Activated CD4-positive, alpha-beta T cell treated with anti-CD3 and anti-CD28 coated beads, Interleukin-2, amount 10 ng/mL, durations not matched to agents 7 days and 5 days (primary cell): ENCODE measurements around the gene PLEKHM2. TPM values are rescaled to one million over a fixed set of nuclear protein-coding genes. Genes with fewer than 3 reads are reported as not detected.
"Not testable (repeated sequence)": the region's sequence is repeated elsewhere in the genome, so short reads cannot be mapped to it uniquely, and the experiment has no call there.

Experiments used
- CTCF ChIA-PET: fragments of 350-600 bp; sonication (Branson Sonifier 250); formaldehyde crosslinking; loops from one replicate; lab custom pipeline; 2021; ENCODE audit warnings: antibody characterized with exemption; lab: Charles Lee
- POLR2A ChIA-PET: fragments of 350-600 bp; sonication (Branson Sonifier 250); formaldehyde crosslinking; loops from one replicate; lab custom pipeline; 2021; ENCODE audit warnings: antibody characterized with exemption; lab: Charles Lee
- DNase-seq: peaks from one replicate; pipeline ENCODE4 v3.0.0-alpha.2; 2020
- H3K27ac Mint-ChIP-seq: one replicate; pipeline ENCODE4 v1.8.0; 2021; ENCODE audit warnings: mild to moderate bottlenecking, moderate library complexity, mixed read lengths
- H3K27me3 Mint-ChIP-seq: one replicate; pipeline ENCODE4 v1.8.0; 2021; ENCODE audit warnings: mixed read lengths
- H3K36me3 Mint-ChIP-seq: one replicate; pipeline ENCODE4 v1.8.0; 2021; ENCODE audit warnings: low read depth, mixed read lengths
- H3K4me1 Mint-ChIP-seq: one replicate; pipeline ENCODE4 v1.8.0; 2021; ENCODE audit warnings: mixed read lengths
- H3K4me3 Mint-ChIP-seq: one replicate; pipeline ENCODE4 v1.8.0; 2021; ENCODE audit warnings: mild to moderate bottlenecking, moderate library complexity, mixed read lengths
- H3K9me3 Mint-ChIP-seq: one replicate; pipeline ENCODE4 v1.8.0; 2021; ENCODE audit warnings: mixed read lengths
- total RNA-seq, 2 experiments: library from RNA; stranded (reverse); gene quantifications; one replicate each; pipeline ENCODE4 v1.2.3, GENCODE V29; 2021

The PLEKHM2 gene, protein sequence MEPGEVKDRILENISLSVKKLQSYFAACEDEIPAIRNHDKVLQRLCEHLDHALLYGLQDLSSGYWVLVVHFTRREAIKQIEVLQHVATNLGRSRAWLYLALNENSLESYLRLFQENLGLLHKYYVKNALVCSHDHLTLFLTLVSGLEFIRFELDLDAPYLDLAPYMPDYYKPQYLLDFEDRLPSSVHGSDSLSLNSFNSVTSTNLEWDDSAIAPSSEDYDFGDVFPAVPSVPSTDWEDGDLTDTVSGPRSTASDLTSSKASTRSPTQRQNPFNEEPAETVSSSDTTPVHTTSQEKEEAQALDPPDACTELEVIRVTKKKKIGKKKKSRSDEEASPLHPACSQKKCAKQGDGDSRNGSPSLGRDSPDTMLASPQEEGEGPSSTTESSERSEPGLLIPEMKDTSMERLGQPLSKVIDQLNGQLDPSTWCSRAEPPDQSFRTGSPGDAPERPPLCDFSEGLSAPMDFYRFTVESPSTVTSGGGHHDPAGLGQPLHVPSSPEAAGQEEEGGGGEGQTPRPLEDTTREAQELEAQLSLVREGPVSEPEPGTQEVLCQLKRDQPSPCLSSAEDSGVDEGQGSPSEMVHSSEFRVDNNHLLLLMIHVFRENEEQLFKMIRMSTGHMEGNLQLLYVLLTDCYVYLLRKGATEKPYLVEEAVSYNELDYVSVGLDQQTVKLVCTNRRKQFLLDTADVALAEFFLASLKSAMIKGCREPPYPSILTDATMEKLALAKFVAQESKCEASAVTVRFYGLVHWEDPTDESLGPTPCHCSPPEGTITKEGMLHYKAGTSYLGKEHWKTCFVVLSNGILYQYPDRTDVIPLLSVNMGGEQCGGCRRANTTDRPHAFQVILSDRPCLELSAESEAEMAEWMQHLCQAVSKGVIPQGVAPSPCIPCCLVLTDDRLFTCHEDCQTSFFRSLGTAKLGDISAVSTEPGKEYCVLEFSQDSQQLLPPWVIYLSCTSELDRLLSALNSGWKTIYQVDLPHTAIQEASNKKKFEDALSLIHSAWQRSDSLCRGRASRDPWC
- 10 to 100 TPM; 52.7 to 56.0 TPM for total RNA-seq

DNA sequence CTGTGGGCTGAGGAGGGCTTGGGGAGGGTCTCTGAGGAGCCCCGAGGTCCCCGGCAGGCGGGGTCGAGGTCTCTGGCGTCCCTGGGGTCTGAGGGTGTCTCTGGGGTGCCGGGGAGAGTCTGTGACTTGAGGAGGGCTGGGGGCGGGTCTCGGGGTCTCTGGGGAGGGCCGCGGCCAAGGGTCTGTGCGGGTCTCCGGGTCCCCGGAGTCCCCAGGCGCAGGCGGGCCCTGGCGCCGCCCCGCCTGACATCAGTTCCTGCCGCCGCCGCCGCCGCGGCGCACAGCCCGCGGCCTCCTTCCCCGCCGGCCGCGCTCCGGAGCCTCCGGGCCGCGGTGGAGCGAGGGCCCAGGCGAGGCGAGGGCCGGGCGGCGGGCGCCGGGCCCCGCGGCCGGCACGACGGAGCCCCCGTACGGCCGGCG lies at the start of gene PLEKHM2:
TSS of gene PLEKHM2 (plus strand) at position 279 of the 420 bp plus-strand sequence. CDS start 239 bp downstream, outside the sequence.
- Mint-ChIP-seq H3K27me3 (no peaks in the 10 kb centered on the region), H3K27ac (peak within 1 kb of the TSS; percentile 91), H3K4me3 (peak within 1 kb of the TSS; percentile 85), H3K36me3 (peaks cover 11% of the 10 kb centered on the region), H3K9me3 (peaks cover 2% of the 10 kb centered on the region), H3K4me1 (peaks cover 47% of the 10 kb centered on the region)
- ChIA-PET CTCF (interaction anchor here (2.0 kb wide), 1 partner anchor 13 kb away, joined by 7 read pairs; no protein-coding TSS in a partner anchor), POLR2A (interaction anchor here (1.4 kb wide), 1 partner anchor 13 kb away, joined by 9 read pairs; no protein-coding TSS in a partner anchor)
- DNase-seq: peak; percentile 43

DNA sequence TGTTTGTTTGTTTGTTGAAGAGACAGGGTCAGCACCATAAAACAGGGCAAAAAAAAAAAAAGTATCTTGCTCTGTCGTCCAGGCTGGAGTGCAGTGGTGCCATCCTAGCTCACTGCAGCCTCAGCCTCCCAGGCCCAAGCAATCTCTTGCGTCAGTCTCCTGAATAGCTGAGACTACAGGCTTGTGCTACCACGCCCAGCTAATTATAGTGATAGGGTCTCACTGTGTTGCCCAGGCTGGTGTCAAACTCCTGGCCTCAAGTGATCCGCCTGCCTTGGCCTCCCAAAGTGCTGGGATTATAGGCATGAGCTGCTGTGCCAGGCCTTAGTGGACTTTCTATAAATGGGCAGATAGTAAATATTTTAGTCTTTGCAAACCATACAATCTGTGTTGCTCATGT lies 47.7 kb upstream of the PLEKHM2 start:
- POLR2A ChIA-PET: no interaction called here
- H3K27me3 Mint-ChIP-seq: no peaks in the 10 kb centered on the region
- H3K36me3 Mint-ChIP-seq: peaks cover 50% of the 10 kb centered on the region
- H3K4me3 Mint-ChIP-seq: no peak overlapping the region
- H3K9me3 Mint-ChIP-seq: no peaks in the 10 kb centered on the region
- DNase-seq: no peak
- CTCF ChIA-PET: interaction anchor here (0.6 to 1.2 kb wide), 5 partner anchors 17 to 83 kb away, joined by 3 to 4 read pairs (median 4); no protein-coding TSS in a partner anchor
- H3K4me1 Mint-ChIP-seq: peaks cover 3% of the 10 kb centered on the region
- H3K27ac Mint-ChIP-seq: no peak overlapping the region

DNA sequence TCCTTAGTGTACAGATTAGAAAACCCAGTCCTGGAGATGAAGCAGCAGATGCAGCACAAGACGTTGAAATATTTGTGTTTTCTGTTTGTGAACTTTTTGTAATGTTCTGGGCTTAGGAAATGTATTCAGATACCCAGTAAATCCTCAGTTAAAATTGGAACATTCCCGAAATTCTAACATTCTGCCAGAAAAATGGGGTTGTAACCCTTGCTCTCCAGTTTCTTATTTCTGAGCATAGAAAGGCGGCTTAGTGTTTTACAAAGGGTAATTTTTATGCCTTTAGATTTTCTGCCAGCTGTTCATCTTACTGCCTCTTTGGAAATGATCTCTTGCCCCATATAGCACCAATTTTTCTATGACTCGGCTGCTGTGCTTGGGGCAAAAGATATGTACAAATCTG lies 46.3 kb upstream of the PLEKHM2 start:
- H3K27ac Mint-ChIP-seq: no peak overlapping the region
- CTCF ChIA-PET: interaction anchor here (0.5 to 1.8 kb wide), 2 partner anchors 10 to 63 kb away, joined by 3 to 6 read pairs; no protein-coding TSS in a partner anchor
- H3K4me3 Mint-ChIP-seq: no peak overlapping the region
- POLR2A ChIA-PET: no interaction called here
- H3K36me3 Mint-ChIP-seq: peaks cover 50% of the 10 kb centered on the region
- no peaks in the 10 kb centered on the region for H3K27me3 Mint-ChIP-seq
- H3K4me1 Mint-ChIP-seq: peaks cover 3% of the 10 kb centered on the region
- no peak for DNase-seq
- H3K9me3 Mint-ChIP-seq: no peaks in the 10 kb centered on the region

DNA sequence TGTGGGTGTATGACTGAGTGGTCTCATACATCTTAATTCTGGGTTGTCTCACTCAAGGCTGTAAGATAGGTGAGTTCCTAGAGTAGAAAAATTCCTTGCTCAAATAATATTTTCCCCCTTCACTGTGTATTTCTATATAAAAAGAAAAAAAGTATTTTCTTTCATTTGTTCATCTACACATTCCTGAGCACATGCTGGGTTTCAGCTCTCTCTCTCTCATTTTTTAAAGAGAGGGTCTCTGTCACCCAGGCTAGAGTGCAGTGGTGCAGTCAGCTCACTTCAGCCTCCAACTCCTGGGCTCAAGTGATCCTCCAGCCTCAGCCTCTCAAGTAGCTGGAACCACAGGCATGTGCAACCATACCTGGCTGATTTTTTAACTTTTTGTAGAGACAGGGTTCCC lies 44.9 kb upstream of the PLEKHM2 start:
- peaks cover 51% of the 10 kb centered on the region for H3K36me3 Mint-ChIP-seq

DNA sequence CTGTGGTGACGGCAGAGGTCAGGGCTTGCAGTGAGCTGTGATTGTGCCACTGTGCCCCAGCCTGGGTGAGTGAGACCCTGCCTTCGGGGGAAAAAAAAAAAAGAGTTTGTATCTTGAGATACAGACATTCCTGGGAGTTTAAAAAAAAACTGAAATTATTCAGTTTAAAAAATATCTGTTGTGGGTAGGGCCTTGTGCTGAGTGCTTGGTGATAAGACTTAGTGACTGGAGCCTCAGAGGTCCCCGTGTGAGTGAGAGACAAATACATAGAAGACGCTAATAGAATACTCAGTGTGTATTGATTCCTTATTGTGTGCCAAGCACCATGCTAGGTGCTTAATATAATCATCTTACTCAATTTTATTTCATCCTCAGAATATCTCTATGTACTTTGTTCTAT lies 44.2 kb upstream of the PLEKHM2 start:
- Mint-ChIP-seq H3K4me1 (peaks cover 3% of the 10 kb centered on the region), H3K4me3 (no peak overlapping the region), H3K9me3 (no peaks in the 10 kb centered on the region), H3K36me3 (peaks cover 49% of the 10 kb centered on the region), H3K27me3 (no peaks in the 10 kb centered on the region), H3K27ac (no peak overlapping the region)
- POLR2A ChIA-PET: interaction anchor here (0.6 kb wide), 1 partner anchor 32 kb away, joined by 3 read pairs; no protein-coding TSS in a partner anchor
- CTCF ChIA-PET: interaction anchor here (0.6 kb wide), 1 partner anchor 182 kb away, joined by 3 read pairs; no protein-coding TSS in a partner anchor
- DNase-seq: no peak

More for the DNA sequence above, 44.9 kb upstream of the PLEKHM2 start:
- no peak overlapping the region for H3K27ac Mint-ChIP-seq
- H3K9me3 Mint-ChIP-seq: no peaks in the 10 kb centered on the region
- ChIA-PET POLR2A (interaction anchor here (0.6 kb wide), 1 partner anchor 32 kb away, joined by 3 read pairs; no protein-coding TSS in a partner anchor), CTCF (interaction anchor here (0.6 to 1.8 kb wide), 2 partner anchors 8 to 182 kb away, joined by 3 read pairs; no protein-coding TSS in a partner anchor)
- H3K4me1 Mint-ChIP-seq: peaks cover 3% of the 10 kb centered on the region
- H3K4me3 Mint-ChIP-seq: no peak overlapping the region
- no peak for DNase-seq
- H3K27me3 Mint-ChIP-seq: no peaks in the 10 kb centered on the region

DNA sequence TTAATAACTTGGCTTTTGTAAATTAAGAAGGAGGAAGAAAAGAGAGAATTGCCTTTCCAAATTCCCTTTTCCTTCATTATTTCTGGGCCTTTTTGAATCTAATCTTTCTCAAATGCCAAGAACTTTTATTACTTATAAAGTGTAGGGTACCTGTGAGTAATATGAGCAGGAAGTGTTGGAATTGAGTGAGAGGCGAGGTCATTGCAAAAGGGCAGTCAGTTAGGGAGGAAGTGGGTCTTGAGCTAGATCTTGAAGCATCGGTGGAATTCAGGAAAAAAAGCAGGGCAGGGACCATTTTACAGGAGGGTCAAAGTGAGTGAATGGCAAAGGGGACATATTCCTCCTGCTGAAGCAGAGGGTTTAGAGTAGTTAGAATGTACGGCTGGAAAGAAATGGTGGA lies 43.5 kb upstream of the PLEKHM2 start:
- no peak for DNase-seq
- no peaks in the 10 kb centered on the region for H3K9me3 Mint-ChIP-seq
- peaks cover 3% of the 10 kb centered on the region for H3K4me1 Mint-ChIP-seq
- peak overlapping the region; percentile 7 for H3K27ac Mint-ChIP-seq
- no peak overlapping the region for H3K4me3 Mint-ChIP-seq
- no peaks in the 10 kb centered on the region for H3K27me3 Mint-ChIP-seq
- CTCF ChIA-PET: no interaction called here
- POLR2A ChIA-PET: no interaction called here
- peaks cover 55% of the 10 kb centered on the region for H3K36me3 Mint-ChIP-seq

DNA sequence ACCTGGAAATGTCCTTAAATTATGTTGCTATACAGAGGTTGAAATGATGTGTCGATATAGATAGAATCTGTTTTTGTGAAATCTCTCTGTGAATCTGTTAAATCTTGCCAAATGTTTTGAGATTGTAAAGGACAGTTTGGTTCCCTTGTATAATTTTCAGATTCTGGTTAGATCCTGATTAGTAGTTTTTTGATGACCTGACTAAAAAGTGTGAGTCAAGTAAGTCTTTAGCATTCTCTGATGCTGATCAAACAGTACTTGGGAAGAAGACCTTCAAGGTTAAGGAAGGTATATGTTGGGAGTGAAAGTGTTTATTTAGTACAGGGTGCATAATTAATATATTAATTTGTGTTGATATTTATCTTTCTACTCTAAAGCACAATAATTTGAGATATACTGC lies 34.2 kb upstream of the PLEKHM2 start:
- Mint-ChIP-seq H3K27ac (no peak overlapping the region), H3K4me3 (no peak overlapping the region), H3K9me3 (no peaks in the 10 kb centered on the region), H3K36me3 (peaks cover 49% of the 10 kb centered on the region), H3K4me1 (peaks cover 1% of the 10 kb centered on the region), H3K27me3 (no peaks in the 10 kb centered on the region)
- DNase-seq: no peak
- POLR2A ChIA-PET: no interaction called here
- CTCF ChIA-PET: interaction anchor here (0.5 kb wide), 1 partner anchor 515 kb away, joined by 3 read pairs; no protein-coding TSS in a partner anchor

DNA sequence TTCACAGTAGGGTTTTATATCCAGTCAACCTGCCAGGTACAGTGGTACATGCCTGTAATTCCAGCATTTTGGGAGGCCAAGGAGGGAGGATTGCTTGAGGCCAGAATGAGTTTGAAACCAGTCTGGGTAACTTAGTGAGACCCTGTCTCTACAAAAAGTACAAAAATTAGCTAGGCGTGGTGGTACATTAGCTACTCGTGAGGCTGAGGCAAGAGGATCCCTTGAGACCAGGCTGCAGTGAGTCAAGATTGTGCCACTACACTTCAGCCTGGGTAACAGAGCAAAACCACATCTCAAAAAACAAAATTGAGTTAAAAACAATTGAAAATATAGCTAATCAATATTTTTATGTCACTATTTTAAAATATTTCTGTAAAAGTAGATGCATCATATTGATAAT lies 33.7 kb upstream of the PLEKHM2 start:
- Mint-ChIP-seq H3K9me3 (no peaks in the 10 kb centered on the region), H3K27me3 (no peaks in the 10 kb centered on the region), H3K27ac (no peak overlapping the region), H3K4me1 (peaks cover 1% of the 10 kb centered on the region), H3K36me3 (peaks cover 44% of the 10 kb centered on the region), H3K4me3 (no peak overlapping the region)
- CTCF ChIA-PET: interaction anchor here (0.5 kb wide), 1 partner anchor 515 kb away, joined by 3 read pairs; no protein-coding TSS in a partner anchor
- no peak for DNase-seq
- POLR2A ChIA-PET: no interaction called here

DNA sequence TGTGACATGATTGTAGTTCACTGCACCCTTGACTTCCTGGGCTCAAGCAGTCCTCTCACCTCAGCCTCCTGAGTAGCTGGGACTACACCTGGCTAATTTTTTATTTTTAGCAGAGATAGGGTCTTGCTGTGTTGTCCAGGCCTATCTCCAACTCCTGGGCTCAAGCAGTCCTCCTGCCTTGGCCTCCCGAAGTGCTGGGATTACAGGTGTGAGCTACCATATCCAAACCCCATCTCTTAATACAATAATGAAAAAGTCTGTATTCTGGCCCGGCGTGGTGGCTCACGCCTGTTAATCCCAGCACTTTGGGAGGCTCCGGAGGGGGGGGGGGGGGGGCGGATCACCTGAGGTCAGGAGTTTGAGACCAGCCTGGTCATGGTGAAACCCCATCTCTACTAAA lies 32.0 kb upstream of the PLEKHM2 start:
- H3K4me1 Mint-ChIP-seq, DNase-seq, H3K27me3 Mint-ChIP-seq, H3K4me3 Mint-ChIP-seq, H3K9me3 Mint-ChIP-seq, POLR2A ChIA-PET, H3K27ac Mint-ChIP-seq: not testable (repeated sequence)
- peaks cover 51% of the 10 kb centered on the region for H3K36me3 Mint-ChIP-seq
- CTCF ChIA-PET: interaction anchor here (1.9 kb wide), 1 partner anchor 49 kb away, joined by 6 read pairs; no protein-coding TSS in a partner anchor

DNA sequence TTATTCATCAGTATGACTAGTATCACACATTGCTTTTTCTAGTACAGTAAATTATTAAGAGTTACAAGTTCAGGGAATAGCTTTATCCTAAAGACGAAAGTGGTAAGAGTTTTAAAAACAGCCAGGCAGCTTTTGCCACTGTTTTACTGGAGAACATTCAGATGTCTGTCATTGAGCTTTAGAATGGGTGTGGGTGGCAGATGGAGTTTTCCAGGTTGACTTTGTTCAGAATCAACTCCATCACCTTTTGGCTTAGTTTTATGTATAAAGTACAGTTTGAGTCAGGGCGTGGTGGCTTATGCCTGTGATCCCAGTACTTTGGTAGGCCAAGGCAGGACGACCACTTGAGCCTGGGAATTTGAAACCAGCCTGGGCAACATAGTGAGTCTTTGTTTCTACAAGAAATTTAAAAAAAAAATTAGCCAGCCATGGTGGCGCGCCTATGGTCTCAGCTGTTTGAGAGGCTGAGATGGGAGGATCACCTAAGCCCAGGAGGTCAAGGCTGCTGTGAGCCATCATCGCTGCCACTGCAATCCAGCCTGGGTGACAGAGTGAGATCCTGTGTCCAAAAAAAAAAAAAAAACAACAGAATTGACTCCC lies 29.9 kb upstream of the PLEKHM2 start:
- Mint-ChIP-seq H3K27ac (no peak overlapping the region), H3K4me3 (no peak overlapping the region), H3K36me3 (peaks cover 47% of the 10 kb centered on the region), H3K27me3 (no peaks in the 10 kb centered on the region), H3K9me3 (no peaks in the 10 kb centered on the region), H3K4me1 (peaks cover 5% of the 10 kb centered on the region)
- DNase-seq: no peak
- POLR2A ChIA-PET: no interaction called here
- CTCF ChIA-PET: interaction anchor here (0.8 to 1.9 kb wide), 5 partner anchors 10 to 51 kb away, joined by 3 to 12 read pairs (median 4); no protein-coding TSS in a partner anchor

DNA sequence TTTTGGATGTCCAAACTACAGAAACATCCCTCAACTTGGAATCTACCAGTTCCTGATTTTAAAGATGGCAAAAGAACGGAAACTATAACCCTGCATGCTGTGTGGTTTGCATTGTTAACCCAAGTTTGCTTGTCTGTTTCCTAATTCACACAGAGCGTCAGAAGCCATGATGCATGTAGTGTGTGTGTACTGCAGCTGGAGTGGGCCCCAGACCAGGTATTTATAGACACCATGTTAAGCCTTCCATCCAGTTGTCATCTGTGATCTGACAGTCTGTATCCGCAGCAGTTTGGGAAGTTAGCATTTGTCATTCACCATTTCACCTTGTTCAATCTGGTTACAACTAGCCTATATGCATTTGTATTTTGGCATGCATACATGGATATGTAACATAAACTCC lies 27.7 kb upstream of the PLEKHM2 start:
- POLR2A ChIA-PET: no interaction called here
- Mint-ChIP-seq H3K9me3 (no peaks in the 10 kb centered on the region), H3K4me1 (peaks cover 5% of the 10 kb centered on the region), H3K4me3 (no peak overlapping the region), H3K27me3 (no peaks in the 10 kb centered on the region), H3K36me3 (peaks cover 57% of the 10 kb centered on the region), H3K27ac (no peak overlapping the region)
- no peak for DNase-seq
- CTCF ChIA-PET: no interaction called here

DNA sequence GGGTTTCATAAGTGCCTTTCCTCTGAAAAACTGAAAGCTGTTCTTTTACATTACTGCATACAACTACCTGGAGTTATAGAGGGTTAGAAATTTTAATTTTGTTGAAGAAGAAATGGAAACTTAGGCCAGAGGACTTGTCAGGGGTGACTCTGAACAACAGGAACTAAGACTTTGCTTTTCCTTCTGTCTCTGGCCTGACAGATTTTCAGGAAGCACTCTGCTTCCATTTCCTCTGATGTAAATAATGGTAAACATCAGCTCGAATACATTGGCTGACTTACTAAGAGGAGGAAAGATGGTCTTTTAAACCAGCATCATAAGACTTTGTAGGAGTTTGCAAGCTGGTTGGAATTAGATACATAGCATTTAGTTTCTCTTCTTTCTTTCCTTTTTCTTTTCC lies 27.1 kb upstream of the PLEKHM2 start:
- no peak for DNase-seq
- POLR2A ChIA-PET: no interaction called here
- H3K4me1 Mint-ChIP-seq: peaks cover 5% of the 10 kb centered on the region
- peak overlapping the region; percentile 54 for H3K27ac Mint-ChIP-seq
- H3K4me3 Mint-ChIP-seq: no peak overlapping the region
- H3K27me3 Mint-ChIP-seq: no peaks in the 10 kb centered on the region
- peaks cover 56% of the 10 kb centered on the region for H3K36me3 Mint-ChIP-seq
- no peaks in the 10 kb centered on the region for H3K9me3 Mint-ChIP-seq
- CTCF ChIA-PET: no interaction called here
